GM12892 (cell line): ENCODE data around the gene ACTL6A.

Experiments
- POLR2A ChIP-seq: IDR thresholded peaks from 2 replicates; pipeline ENCODE4 v1.6.1; 2011; ENCODE audit warnings: low read depth, low read length, control low read depth
- POLR2AphosphoS5 ChIP-seq: IDR thresholded peaks from 2 replicates; pipeline ENCODE4 v1.6.1; 2011; ENCODE audit warnings: low read depth, low read length, control low read depth

DNA sequence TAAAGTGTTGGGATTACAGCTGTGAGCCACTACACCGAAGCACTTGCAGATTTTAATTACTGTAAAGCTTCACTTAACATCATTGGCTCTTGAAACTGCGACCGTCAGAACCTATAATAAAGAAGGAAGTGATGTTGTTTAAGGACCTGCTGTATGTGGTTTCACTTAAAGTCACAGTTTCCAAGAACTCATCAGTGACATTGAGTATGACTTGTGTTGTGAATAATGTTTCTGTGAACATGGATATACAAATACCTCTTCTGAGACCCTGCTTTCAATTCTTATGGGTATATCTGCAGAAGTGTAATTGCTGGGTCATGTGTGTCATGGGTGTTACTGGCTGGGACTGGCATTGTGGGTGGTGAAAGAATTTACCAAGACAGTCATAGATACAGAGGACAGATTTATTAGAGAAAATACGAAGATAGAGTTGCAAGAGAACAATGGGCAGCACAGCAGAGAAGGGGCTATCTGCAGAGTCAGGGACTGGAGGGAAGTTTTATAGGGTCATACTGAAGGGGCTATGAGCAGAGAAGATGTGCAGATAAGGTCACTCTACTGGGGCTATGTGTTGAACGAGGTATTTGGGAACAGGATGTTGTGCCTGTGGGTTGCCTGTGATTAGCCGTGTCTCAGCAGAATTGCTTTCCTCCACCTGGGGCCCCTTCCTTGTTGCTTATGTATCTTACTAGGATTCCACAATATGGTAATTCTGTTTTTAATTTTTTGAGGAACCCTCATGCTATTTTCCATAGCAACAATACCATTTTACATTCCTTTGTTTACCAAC, 46.4 kb downstream of the ACTL6A start:
- no peak; the same call in 1 of the 2 replicates for TF ChIP-seq POLR2A
- no peak for TF ChIP-seq POLR2AphosphoS5
